GM12892 (cell line): ENCODE data around the gene LATS2.
A peak's percentile ranks its signal among the peaks of the same experiment; 100 is the strongest.

Experiments used
- DNase-seq: peaks from one replicate; pipeline ENCODE4 v3.0.0; 2011; ENCODE audit not compliant: insufficient read length
- FAIRE-seq: peaks from 2 replicates; lab custom pipeline; 2011; peaks lifted over from hg19 to GRCh38; lab: Jason Lieb, UNC
- POLR2A ChIP-seq: IDR thresholded peaks from 2 replicates; pipeline ENCODE4 v1.6.1; 2011; ENCODE audit warnings: low read depth, low read length, control low read depth
- POLR2AphosphoS5 ChIP-seq: IDR thresholded peaks from 2 replicates; pipeline ENCODE4 v1.6.1; 2011; ENCODE audit warnings: low read depth, low read length, control low read depth
- TAF1 ChIP-seq: IDR thresholded peaks from 2 replicates; pipeline ENCODE4 v1.6.1; 2011; ENCODE audit warnings: low read depth, mild to moderate bottlenecking, control low read depth, low read length, borderline replicate concordance

LATS2 gene

DNA sequence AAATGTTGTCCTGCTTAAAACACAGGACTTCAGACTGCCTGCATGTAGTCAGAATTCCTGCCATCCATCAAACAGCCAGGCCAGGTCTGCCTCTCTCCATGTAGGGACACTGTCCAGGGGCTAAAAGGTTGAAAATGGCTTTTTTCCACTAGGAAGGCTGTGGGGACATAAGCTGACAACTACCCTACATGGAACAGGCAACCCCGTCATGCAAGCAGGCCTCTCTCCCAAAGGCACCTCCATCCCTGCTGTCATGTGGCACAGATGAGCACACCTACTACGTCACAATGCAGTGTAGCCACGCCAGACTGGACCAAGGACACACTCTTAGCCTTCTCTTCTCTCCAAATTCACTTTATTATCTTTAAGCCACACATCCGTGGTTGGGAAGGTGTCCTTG is 40.8 kb downstream of the LATS2 start:
- FAIRE-seq (no peak), DNase-seq (no peak)
- no peak for TF ChIP-seq POLR2A
- no peak for TF ChIP-seq TAF1
- no peak for TF ChIP-seq POLR2AphosphoS5

DNA sequence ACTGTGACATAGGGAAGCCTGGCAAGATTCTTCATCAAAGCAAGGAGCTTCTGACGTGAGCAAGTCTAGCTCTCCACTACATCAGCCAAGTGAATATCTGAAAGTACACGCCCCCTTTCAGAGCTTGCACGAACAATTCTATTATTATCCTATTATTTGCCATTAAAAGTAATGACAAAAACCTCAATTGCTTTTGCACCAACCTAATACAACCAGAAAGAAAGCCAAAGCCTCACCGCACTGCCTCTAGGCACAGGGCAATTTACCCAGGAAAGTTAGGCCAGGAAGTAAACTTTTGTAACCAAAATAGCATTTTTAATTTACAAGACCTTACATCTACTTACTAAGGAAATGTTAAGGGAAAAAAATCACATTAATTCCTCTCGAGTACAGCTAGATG is 41.2 kb downstream of the LATS2 start:
- no peak for TF ChIP-seq POLR2A
- no peak for TF ChIP-seq POLR2AphosphoS5
- TF ChIP-seq TAF1 = no peak
- FAIRE-seq (no peak), DNase-seq (no peak)

DNA sequence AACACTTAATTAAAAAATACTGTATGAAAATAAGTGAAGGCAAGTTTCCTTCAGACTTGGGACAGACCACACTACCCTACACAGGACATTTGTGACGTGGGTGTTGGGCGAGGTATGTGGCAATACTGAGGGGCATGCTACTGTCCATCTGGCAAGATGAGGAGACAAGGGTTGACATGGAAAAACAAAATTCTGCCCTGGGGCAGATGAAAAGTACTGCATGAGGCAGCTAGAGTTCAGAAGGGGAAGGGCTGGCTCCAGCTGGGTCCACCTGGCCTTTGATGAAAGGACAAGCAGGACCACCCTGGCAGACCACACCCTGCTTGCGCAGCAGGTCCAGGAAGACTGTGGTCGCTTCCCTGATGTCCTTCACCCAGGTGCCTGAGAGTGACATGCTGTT is 43.2 kb downstream of the LATS2 start:
- TF ChIP-seq TAF1 (no peak), POLR2A (no peak), POLR2AphosphoS5 (no peak)
- no peak for DNase-seq
- no peak for FAIRE-seq

DNA sequence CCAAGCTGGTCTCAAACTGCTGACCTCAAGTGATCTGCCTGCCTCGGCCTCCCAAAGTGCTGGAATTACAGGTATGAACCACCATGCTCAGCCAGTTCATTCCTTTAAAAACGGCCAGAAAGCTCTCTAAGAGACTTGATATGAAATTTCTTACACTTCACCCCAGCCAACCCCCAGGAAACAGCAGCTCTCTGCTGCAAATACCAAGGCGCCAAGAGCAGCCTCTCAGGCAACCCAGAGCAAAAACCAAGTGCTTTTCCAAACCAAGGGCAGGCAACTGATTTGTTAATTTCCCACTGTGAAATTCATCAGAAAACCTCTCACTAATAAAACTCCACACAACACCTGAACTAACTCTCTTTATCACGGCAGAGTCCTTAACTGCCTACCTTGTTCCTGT is 44.9 kb downstream of the LATS2 start:
- FAIRE-seq (no peak), DNase-seq (no peak)
- no peak for TF ChIP-seq POLR2AphosphoS5
- TF ChIP-seq POLR2A = no peak
- TF ChIP-seq TAF1 = no peak

DNA sequence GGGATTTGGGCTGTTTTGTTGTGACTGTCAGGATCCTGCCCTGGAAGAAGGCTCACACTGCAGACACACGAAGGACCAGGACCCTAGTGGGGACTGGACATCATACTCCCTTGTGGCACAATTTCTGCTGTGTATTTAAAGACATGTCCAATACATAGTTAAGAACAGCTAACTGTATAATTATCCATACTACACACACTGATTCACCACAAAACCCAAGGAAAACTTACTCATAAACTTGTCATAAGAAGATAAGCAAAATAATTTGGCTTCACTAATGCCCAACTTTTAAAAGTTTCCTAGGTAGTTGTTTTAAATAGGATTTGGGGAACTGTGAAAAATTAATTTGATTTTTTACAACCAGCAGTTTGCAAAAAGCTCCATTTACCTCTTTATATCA is 46.1 kb downstream of the LATS2 start:
- TF ChIP-seq POLR2AphosphoS5 (no peak), TAF1 (no peak), POLR2A (no peak)
- DNase-seq (no peak), FAIRE-seq (no peak)

DNA sequence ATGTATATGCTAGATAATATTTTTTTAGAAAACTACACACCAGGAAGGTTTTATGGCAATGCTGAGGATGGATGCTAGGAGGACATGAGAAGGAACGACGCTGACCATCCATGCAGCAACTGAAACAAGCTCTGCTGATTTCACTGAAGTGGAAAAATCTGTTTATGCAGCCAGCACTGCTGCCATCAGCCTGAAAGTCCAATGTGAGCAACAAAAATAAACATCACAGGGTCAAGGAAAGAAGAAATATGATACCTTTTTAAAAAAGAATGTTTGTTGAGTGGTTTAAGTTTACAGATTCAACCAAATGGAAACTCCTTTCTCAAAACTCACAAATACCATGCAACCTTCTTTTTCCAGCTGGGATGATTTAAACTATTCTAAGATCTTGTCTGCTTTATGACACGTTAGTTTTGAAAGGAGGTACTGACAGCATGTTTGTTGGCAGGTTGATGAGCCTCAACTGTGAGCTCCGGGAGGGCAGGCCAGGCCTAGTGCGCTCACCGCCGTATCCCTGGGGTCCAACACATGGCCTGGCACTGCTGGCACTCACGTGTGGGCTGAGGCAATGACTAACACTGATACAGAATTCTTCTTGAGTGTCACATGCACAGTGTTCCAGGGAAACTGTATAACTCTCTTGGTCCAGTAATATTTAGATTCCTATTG is 46.8 kb downstream of the LATS2 start:
- no peak for FAIRE-seq
- DNase-seq = no peak
- TF ChIP-seq TAF1 = no peak
- no peak for TF ChIP-seq POLR2A

DNA sequence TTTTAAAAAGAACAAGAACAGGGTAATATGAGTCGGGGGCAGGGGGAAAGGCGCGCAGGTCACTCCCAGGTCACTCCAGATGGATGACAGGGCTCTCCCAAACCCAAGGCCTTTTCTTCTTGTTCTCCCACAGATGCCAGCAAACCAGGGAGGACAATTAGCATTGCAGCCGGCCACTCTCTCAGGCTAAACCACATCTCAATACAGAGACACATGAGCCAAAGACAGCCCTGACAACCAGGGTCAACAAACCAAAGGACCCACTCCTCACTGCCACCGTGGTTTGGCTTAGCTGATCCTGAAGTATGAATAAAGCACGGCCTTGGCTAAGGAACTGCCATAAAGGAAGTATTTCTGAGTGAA is 47.3 kb downstream of the LATS2 start:
- TF ChIP-seq POLR2A (no peak), POLR2AphosphoS5 (no peak), TAF1 (no peak)
- DNase-seq (no peak), FAIRE-seq (no peak)

DNA sequence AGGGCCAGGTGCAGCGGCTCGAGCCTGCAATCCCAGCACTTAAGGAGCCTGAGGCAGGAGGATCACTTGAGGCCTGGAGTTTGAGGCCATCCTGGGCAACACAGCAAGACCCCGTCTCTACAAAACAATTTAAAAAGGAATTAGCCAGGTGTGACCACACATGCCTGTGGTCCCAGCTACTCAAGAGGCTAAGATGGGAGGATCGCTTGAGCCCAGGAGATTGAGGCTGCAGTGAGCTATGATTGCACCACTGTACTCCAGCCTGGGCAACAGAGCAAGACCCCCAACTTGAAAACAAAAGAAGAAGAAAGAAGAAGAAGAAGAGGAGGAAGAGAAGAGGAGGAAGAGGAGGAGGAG is 47.7 kb downstream of the LATS2 start:
- FAIRE-seq (no peak), DNase-seq (no peak)
- no peak for TF ChIP-seq POLR2A
- TF ChIP-seq TAF1 = no peak
- no peak for TF ChIP-seq POLR2AphosphoS5

DNA sequence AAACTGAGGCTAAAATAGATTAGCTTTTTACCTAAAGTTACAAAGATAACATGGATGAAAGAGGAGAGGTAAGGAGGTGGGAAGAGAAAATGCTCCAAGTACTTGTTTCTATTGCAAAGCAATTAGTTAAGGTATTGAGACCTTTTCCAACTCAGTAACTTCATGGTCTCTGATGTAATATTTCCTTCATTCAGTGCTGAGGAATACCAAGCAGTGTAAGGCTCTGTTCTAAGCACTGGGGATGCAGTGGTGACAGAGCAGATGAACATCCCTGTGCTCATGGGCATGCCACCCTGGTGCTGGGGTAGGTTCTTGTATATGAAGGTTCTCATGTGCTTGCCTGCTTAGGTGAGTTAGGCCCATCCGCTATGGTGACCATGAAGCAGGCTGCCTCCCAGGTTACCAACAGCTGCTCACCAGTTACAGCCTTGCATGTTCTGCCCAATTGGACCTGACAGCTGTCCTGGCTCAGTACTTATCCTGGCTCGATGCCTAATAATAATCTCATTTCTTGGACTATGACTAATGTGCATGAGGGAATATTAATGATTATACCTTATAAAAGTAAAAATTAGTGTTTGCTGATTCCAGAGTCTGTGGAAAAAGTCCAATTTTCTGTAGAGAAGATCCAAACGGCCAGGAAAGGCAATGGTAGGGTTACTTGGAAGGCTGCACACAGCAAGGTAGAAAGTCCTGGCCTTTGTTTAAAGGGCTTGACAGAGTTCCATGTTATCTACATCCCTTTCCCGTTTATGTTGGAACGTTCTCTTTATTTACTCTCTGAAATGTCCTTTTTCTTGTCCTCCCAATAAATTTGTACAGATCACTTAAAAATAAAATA is 48.3 kb downstream of the LATS2 start:
- no peak for TF ChIP-seq POLR2AphosphoS5
- TF ChIP-seq TAF1 = no peak
- TF ChIP-seq POLR2A = no peak
- DNase-seq = no peak

DNA sequence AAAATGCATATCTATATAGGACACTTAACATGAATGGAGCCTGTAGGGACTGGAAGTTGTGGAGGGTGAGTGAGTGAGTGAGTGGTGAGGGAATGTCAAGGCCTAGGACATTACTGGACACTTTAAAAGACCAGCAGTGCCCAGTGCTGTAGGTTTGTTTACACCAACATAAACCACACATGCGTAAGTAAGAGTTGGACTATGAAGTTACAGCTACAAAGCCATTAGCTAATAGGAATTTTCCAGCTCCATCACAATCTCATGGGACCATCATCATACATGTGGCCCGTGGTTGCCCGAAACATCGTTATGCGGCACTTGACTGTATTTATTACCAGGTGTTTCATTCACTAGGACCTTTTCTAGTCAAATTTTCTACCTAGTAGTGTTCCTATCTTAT is 49.2 kb downstream of the LATS2 start:
- DNase-seq = no peak
- FAIRE-seq = no peak
- TF ChIP-seq TAF1 = no peak
- TF ChIP-seq POLR2A = no peak
- no peak for TF ChIP-seq POLR2AphosphoS5

More for the DNA sequence above, 48.3 kb downstream of the LATS2 start:
- no peak for FAIRE-seq

DNA sequence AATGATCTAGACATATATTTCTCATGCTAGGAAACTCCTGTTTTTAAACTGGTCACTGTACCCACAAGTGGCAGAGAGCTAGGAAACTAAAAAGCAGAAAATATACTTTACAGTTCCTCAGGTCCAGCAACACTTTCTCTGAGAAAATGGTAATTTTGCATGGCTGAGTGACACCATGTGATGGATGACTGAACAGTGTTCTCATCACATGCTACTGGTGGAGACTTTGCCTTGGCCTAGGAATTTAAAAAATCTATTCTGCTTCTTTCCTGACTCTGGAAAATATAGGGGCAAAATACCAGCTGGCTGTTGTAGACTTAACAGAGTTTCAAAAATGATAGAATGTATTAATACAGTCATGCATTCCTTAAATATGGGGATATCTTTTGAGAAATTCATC is 50.0 kb downstream of the LATS2 start:
- no peak for DNase-seq
- TF ChIP-seq POLR2A = no peak
- TF ChIP-seq TAF1 = no peak
- TF ChIP-seq POLR2AphosphoS5 = no peak
- FAIRE-seq = no peak

DNA sequence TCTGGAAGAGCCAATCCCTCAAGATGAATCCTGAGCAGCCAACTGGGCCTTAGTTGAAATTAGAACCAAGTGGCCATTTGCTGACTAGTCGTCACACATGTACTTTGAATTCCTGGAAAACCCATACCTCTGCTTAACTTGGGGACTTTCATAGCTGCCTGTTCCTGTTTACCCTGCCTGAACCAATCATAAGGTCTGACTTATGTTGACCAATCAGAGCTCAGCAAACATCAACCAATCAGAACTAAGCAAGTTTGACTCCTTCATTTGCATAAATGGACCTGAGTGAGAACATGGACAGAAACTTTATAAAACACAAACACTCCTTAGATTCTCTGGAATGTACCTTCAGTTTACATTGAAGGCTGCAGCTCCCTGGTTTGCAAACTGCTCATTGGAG is 50.8 kb downstream of the LATS2 start:
- no peak for DNase-seq
- FAIRE-seq = peak; percentile 54
- TF ChIP-seq POLR2AphosphoS5 = no peak
- no peak for TF ChIP-seq TAF1
- no peak for TF ChIP-seq POLR2A
